GM13977 (cell line): ENCODE measurements around the gene EEF2.
"Not testable (repeated sequence)": the region's sequence is repeated elsewhere in the genome, so short reads cannot be mapped to it uniquely, and the experiment has no call there.

Source experiments
- DNase-seq: peaks from one replicate; pipeline ENCODE4 v3.0.0; 2012; ENCODE audit warnings: low spot score
- CTCF ChIP-seq: IDR thresholded peaks from 2 replicates; pipeline ENCODE4 v1.5.1; 2012; ENCODE audit warnings: mild to moderate bottlenecking, control low read depth; ENCODE audit not compliant: insufficient read depth; ENCODE audit errors: extremely low read depth, missing control alignments
- in situ Hi-C: fragments of 300-500 bp; cut with MboI; formaldehyde crosslinking; loops from one replicate; pipeline ENCODE4 v1.12.0; 2022; ENCODE audit warnings: low sequenced_read_pairs, low pct_unique_long_range_greater_than_20kb, mixed read lengths, inconsistent platforms; ENCODE audit not compliant: unreplicated experiment

Gene EEF2

DNA sequence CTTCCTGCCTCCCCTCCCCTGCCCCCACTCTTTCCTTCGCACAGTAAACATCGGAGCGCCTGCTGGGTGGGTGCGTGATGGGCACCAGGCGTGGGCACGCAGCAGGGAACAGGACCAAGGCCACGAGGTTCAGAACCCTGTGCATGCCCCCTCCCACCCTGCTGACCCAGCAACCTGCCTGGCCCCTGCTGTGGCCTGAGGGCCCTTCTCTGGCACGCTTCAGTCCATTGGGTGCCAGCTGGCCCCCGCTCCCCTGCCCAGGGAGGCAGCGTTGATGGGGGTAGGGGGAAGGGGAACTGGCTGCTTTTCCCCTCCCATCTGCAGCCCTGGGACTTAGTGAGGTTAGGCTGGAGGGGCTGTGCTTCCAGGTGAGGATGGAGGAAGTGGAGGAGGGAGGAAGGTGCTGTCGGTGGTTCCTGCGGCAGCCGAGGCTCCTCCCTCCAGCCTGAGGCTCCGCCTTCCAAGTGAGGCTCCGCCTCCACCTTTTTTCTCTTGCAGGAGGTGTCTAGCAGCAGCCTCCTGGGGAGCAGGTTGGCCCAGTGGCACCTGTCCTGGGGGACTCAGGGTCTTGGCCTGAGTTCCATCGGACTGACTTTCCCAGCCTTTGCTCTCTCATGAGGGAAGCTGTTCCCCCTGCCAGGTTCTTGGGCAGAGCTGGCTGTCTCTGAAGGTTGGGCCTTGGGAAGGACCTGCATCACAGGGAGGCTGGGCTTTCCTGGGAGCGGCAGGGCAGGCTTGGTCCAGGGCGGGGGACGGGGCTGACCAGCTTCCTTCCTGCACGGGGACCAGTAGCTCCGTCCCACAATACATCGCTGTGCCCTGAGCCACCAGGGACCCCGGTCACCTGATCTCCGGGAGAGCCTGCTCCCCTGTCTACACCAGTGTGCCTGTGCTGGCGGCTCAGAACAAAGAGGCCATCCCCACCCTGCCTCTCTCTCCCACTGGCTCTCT is 29.6 kb upstream of the EEF2 start:
- TF ChIP-seq CTCF = no peak
- DNase-seq = no peak
- in situ Hi-C loops = no loop called here

- DNase-seq = no peak
- no peak for TF ChIP-seq CTCF
- in situ Hi-C loops = no loop called here
Measured at GRCh38 chr19:4013886-4014540, 28.8 kb upstream of the EEF2 start.

DNA sequence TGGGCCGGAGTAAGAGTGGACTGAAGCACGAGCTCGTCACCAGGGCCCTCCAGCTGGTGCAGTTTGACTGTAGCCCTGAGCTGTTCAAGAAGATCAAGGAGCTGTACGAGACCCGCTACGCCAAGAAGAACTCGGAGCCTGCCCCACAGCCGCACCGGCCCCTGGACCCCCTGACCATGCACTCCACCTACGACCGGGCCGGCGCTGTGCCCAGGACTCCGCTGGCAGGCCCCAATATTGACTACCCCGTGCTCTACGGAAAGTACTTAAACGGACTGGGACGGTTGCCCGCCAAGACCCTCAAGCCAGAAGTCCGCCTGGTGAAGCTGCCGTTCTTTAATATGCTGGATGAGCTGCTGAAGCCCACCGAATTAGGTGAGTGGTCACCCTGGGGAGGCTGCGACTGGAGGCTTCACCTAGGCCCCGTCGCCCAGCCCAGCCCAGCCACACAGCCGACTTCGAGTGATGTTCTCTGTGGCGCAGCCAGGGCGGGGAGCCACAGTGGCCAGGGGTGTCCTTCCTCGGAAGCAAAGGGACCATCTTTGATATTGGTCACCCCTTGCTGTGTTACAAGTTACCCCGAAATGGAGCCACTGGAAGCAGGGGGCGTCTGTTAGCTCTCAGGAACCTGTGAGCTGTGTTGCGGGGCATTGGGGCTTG is 27.8 kb upstream of the EEF2 start:
- in situ Hi-C loops = no loop called here
- no peak for TF ChIP-seq CTCF

DNA sequence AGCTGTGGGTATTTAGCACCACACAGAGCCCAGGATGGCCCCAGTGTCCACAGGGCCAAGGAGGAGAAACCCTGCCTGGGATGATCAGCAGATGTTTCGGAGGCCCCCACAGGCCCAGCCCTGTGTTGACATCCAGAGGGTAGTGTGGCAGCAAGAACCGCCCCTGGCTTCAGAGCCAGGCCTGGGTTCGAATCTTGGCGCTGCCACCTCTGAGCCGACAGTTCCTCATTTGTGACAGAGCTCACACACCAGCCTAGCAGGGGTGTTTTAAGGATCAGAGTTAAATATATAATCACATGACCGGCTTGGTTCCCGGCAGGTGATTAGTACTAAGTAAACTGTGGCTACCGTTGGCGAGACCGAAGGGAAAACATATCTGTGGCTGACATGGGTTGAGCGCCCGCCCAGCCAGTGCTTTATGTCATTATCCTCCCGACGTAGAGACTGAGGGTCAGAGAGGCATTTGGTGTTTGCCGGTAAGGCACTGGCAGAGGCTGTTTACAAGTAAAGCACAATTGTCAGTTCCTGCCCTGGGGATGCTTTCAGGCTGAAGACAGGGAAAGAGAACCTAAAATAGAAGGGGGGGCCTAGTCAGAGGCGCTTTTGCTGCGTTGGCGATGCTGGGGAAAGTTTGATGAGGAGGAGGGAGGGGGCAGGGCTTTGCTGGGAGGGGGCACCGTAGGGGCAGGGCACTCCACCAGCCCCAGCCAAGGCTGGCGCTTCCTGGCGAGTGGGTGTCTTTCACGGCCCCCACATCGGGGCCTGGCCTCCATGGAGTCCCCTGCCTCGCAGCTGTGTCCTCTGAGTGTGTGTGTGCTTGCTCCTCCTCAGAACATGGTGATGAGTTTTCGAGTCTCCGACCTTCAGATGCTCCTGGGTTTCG is 27.1 kb upstream of the EEF2 start:
- TF ChIP-seq CTCF = no peak
- in situ Hi-C loops = no loop called here
- DNase-seq = no peak

More for the DNA sequence above, 27.8 kb upstream of the EEF2 start:
- no peak for DNase-seq

- DNase-seq, in situ Hi-C loops: not testable (repeated sequence)
Measured at GRCh38 chr19:4011430-4011829, 26.2 kb upstream of the EEF2 start.

- in situ Hi-C loops = no loop called here
- DNase-seq = no peak
- TF ChIP-seq CTCF = no peak
Measured at GRCh38 chr19:4010808-4011110, 25.5 kb upstream of the EEF2 start.
